GM12865 (cell line): ENCODE data around the gene SH3GLB2.
"Not testable (repeated sequence)": the region's sequence is repeated elsewhere in the genome, so short reads cannot be mapped to it uniquely, and the experiment has no call there.

Experiments used
- DNase-seq: peaks from one replicate; pipeline ENCODE4 v3.0.0; 2010; ENCODE audit warnings: low read depth
- H3K4me3 ChIP-seq: 2 replicates; pipeline ENCODE4 v1.5.1; 2011; ENCODE audit warnings: mild to moderate bottlenecking, low read depth, low read length, control low read depth
- CTCF ChIP-seq: IDR thresholded peaks from 2 replicates; pipeline ENCODE4 v1.5.1; 2011; ENCODE audit warnings: low read length, control low read depth, low read depth, inconsistent platforms; ENCODE audit not compliant: insufficient read depth; ENCODE audit errors: missing control alignments

The SH3GLB2 gene

DNA sequence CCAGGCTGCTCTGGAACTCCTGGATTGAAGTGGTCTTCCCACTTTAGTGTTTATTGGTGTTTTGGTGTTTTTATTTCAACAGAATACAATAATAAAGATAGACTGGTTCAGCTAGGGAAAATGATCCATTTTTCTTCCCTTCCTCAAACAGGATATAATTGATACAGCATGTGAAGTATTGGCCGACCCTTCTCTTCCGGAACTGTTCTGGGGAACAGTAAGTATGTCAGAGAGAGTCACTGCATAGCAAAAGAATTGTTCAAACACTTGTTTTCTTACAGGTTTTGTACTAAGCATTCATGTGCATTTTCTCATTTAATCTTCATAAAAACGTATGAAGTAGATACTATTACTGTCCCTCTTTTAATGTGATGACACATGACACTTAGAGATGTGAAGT lies 49.0 kb downstream of the SH3GLB2 start:
- no peak overlapping the region for H3K4me3 ChIP-seq
- no peak for DNase-seq
- no peak for TF ChIP-seq CTCF

DNA sequence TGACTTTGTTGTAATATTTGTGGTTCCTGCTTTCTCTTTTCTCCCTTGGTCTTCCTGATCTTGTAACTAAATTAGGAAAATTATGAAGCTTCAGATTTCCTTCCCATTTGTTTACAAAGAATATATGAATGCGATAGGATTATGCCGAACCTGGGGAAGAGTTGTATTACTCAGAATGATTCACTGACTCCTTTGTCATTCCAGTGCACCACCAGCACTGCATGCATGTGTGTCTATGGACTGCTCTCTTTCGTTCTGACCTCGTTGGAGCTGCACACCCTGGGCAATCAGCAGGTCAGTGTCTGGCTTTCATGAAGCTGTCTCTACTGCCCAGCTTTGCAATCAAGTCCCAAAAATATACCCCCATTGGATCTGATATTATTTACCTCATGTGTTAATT lies 55.2 kb downstream of the SH3GLB2 start:
- H3K4me3 ChIP-seq = no peak overlapping the region
- TF ChIP-seq CTCF = no peak
- no peak for DNase-seq

GRCh38 chr9:128969491-128969890 lies 58.6 kb downstream of the SH3GLB2 start:
- TF ChIP-seq CTCF = no peak
- H3K4me3 ChIP-seq = no peak overlapping the region
- DNase-seq = no peak

DNA sequence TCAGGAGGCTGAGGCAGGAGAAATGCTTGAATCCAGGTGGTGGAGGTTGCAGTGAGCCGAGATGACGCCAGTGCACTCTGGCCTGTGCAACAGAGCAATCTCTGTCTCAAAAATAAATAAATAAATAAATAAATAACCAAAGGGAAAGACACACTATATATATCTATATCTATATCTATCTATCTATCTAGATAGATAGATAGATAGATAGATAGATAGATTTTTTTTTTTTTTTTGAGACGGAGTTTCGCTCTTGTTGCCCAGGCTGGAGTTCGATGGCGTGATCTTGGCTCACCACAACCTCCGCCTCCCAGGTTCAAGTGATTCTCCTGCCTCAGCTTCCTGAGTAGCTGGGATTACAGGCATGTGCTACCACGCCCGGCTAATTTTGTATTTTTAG lies 66.7 kb downstream of the SH3GLB2 start:
- DNase-seq, H3K4me3 ChIP-seq: not testable (repeated sequence)
